Measurements from ENCODE around the gene ETV6. TPM values are rescaled to one million over a fixed set of nuclear protein-coding genes. Genes with fewer than 3 reads are reported as not detected.
A peak's percentile ranks its signal among the peaks of the same experiment; 100 is the strongest.

The ETV6 gene
- total RNA-seq, 1 donor from 2014 or later, result 33.4 TPM

DNA sequence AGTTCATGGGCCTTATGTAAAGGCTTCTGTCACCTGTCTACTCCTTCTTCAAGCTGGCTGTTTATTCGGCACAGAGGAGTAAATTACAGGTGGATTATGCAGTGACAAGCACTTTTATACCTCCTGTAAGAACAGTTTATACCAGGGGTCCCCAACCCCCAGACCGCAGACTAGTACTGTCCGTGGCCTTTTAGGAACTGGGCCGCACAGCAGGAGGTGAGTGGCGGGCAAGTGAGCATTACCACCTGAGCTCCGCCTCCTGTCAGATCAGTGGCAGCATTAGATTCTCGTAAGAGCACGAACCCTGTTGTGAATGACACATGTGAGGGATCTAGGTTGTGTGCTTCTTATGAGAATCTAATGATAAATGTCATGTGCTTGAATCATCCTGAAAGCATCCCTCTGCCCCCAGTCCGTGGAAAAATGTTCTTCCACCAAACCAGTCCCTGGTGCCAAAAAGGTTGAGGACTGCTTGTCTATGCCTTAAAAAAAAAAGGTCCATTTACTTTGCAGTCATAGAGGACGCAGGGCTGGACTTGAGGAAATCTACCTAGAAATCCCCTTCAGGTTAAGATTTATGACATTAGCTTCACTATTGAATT lies 78.8 kb downstream of the ETV6 start:
- H3K4me1 Mint-ChIP-seq (ENCODE audit: low read depth), result peaks cover 74% of the 10 kb centered on the region
- no peak for DNase-seq (ENCODE audit: low spot score)

DNA sequence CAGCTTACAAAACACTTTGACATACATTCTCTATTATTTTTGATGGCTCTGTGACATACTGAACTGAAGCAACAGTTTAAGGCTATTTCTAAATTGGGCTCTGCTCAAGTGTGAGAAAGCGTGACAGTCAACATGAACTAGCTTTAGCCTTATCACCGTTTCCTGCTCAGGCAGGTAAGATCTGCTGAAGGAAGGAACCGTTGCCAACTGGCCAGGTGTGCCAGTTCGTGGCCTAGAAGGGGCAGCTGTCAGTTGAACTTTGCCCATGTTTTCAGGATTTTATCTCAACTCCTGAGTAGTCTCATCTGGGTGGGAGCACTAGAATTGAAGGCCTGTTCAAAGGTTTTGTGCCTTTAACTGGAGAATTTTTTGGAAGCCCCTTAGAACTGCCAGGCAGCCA lies 79.5 kb downstream of the ETV6 start:
- H3K4me1 Mint-ChIP-seq (ENCODE audit: low read depth), result peaks cover 68% of the 10 kb centered on the region

More for the DNA sequence above, 78.8 kb downstream of the ETV6 start:
- H3K27me3 Mint-ChIP-seq (ENCODE audit: low read depth), result no peaks in the 10 kb centered on the region
- no peaks in the 10 kb centered on the region for H3K36me3 Mint-ChIP-seq (ENCODE audit: low read depth)
- TF ChIP-seq, protein P1, sequence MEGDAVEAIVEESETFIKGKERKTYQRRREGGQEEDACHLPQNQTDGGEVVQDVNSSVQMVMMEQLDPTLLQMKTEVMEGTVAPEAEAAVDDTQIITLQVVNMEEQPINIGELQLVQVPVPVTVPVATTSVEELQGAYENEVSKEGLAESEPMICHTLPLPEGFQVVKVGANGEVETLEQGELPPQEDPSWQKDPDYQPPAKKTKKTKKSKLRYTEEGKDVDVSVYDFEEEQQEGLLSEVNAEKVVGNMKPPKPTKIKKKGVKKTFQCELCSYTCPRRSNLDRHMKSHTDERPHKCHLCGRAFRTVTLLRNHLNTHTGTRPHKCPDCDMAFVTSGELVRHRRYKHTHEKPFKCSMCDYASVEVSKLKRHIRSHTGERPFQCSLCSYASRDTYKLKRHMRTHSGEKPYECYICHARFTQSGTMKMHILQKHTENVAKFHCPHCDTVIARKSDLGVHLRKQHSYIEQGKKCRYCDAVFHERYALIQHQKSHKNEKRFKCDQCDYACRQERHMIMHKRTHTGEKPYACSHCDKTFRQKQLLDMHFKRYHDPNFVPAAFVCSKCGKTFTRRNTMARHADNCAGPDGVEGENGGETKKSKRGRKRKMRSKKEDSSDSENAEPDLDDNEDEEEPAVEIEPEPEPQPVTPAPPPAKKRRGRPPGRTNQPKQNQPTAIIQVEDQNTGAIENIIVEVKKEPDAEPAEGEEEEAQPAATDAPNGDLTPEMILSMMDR (IDR thresholded peaks at IDR 0.05), result no peak
- H3K9me3 Mint-ChIP-seq (ENCODE audit: low read depth), result no peaks in the 10 kb centered on the region
- H3K27ac Mint-ChIP-seq (ENCODE audit: unreplicated experiment), result no peak overlapping the region
- H3K4me3 Mint-ChIP-seq (ENCODE audit: unreplicated experiment), result no peak overlapping the region

DNA sequence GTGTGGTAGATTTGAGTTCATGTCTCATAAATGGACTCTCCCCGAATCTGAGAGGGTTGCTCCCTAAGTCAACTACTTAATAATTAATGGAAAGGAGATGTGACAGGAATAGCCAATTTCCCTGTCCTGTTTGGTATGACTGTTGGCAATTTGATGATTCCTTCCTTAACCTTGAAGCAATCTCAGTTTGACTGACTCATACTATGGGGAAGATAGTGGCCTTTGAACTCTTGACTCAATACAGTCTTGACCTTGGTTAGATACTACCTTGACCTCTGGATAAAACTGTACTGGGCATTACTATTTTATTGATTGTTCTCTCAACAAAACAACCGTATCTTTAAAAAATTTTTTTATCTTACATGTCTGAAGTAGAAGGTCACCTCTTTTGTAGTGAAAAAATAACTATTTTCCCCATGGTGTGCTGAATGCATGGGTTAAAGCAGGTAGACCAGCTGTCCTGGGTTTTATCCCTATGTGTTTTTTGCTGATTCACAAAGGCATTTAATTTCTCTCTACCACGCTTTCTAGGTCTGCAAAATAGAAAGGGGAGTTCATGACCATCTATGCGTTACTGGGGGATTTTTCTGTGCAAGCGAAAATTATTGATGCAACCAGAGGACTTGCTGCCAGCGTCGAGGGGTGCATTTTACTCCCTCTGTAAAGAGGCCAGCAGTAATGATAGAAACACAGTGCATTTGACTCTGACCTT lies 80.1 kb downstream of the ETV6 start:
- no peak for DNase-seq (ENCODE audit: low spot score)
- TF ChIP-seq, protein P1 (IDR thresholded peaks at IDR 0.05), result no peak
- Mint-ChIP-seq H3K27ac (ENCODE audit: unreplicated experiment) (peak overlapping the region; percentile 65), H3K36me3 (ENCODE audit: low read depth) (no peaks in the 10 kb centered on the region), H3K4me1 (ENCODE audit: low read depth) (peaks cover 62% of the 10 kb centered on the region), H3K9me3 (ENCODE audit: low read depth) (no peaks in the 10 kb centered on the region), H3K4me3 (ENCODE audit: unreplicated experiment) (no peak overlapping the region), H3K27me3 (ENCODE audit: low read depth) (no peaks in the 10 kb centered on the region)

More for the DNA sequence above, 79.5 kb downstream of the ETV6 start:
- no peaks in the 10 kb centered on the region for H3K27me3 Mint-ChIP-seq (ENCODE audit: low read depth)
- no peaks in the 10 kb centered on the region for H3K9me3 Mint-ChIP-seq (ENCODE audit: low read depth)
- H3K4me3 Mint-ChIP-seq (ENCODE audit: unreplicated experiment), result no peak overlapping the region
- DNase-seq (ENCODE audit: low spot score), result no peak
- H3K27ac Mint-ChIP-seq (ENCODE audit: unreplicated experiment), result peak overlapping the region; percentile 65
- TF ChIP-seq, protein P1 (IDR thresholded peaks at IDR 0.05), result no peak
- no peaks in the 10 kb centered on the region for H3K36me3 Mint-ChIP-seq (ENCODE audit: low read depth)

DNA sequence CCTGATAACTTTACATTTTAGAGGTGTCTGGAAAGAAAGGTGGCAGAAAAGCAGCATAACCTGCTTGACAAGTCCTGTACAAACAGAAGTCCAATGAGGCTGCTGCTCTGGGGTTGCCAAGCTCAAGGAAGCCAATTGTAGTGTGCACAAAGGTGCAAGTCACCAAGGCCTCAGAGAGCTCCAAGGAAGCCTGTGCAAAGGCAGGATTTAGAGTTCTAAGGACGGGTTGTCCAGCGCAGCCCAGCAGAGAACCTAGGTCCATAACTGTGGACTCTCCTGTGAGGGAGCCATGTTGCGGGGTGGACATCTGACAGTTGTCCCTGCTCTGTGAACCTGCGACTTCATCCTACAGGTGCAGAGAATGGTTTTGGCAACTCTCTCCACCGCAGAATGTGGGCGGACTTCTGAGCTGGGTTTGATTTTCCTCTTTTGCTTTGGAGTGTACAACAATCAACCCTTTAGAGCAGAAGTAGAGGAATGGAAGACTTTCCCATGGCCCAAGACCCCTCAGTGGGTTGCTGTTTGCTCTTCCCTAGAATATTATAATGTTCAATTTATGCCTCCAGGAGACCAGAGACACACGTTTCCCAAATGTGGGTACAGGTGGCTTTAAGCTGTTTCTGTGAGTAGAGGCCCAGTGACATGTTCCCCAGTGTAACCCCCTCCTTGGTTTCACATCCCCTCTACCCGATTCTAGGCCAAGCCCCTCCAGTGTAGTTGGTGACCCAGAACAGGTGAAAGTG lies 81.0 kb downstream of the ETV6 start:
- Mint-ChIP-seq H3K4me3 (ENCODE audit: unreplicated experiment) (no peak overlapping the region), H3K9me3 (ENCODE audit: low read depth) (no peaks in the 10 kb centered on the region), H3K27me3 (ENCODE audit: low read depth) (no peaks in the 10 kb centered on the region), H3K27ac (ENCODE audit: unreplicated experiment) (peak overlapping the region; percentile 87), H3K36me3 (ENCODE audit: low read depth) (no peaks in the 10 kb centered on the region), H3K4me1 (ENCODE audit: low read depth) (peaks cover 53% of the 10 kb centered on the region)
- TF ChIP-seq, protein P1 (IDR thresholded peaks at IDR 0.05), result no peak
- no peak for DNase-seq (ENCODE audit: low spot score)

DNA sequence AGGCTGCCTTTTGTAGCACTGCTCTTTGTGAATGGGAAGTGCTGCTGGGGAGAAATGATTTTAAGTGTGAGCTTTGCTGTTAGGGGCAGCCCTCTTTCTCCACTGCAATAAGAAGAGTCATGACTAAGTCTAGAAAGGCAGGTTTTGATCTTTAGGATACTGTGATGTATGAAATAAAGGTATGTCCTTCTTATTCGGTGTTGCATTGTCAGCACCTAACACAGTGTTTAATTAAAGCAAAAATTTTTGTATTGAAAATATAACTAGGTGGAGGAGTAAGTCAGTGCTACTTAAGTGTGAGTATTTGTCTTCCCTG lies 81.5 kb downstream of the ETV6 start:
- Mint-ChIP-seq H3K27ac (ENCODE audit: unreplicated experiment) (peak overlapping the region; percentile 87), H3K4me1 (ENCODE audit: low read depth) (peaks cover 48% of the 10 kb centered on the region), H3K27me3 (ENCODE audit: low read depth) (no peaks in the 10 kb centered on the region), H3K4me3 (ENCODE audit: unreplicated experiment) (no peak overlapping the region), H3K9me3 (ENCODE audit: low read depth) (no peaks in the 10 kb centered on the region), H3K36me3 (ENCODE audit: low read depth) (no peaks in the 10 kb centered on the region)
- TF ChIP-seq, protein P1 (IDR thresholded peaks at IDR 0.05), result no peak
- DNase-seq (ENCODE audit: low spot score), result no peak
